Glomerular endothelial cell (primary cell): ENCODE measurements around the gene DGKI. TPM values are rescaled to one million over a fixed set of nuclear protein-coding genes. Genes with fewer than 3 reads are reported as not detected.

Experiments
- DNase-seq: peaks from one replicate; pipeline ENCODE4 v3.0.0-alpha.2; 2011; ENCODE audit warnings: low read depth, low spot score; ENCODE audit errors: extremely low read depth
- total RNA-seq: library from RNA; depleted of rRNA; stranded (reverse); fragments of >200 nt; gene quantifications from 2 replicates; pipeline ENCODE4 v1.2.3, GENCODE V29; 2015

The DGKI gene
- total RNA-seq, 1 donor from 2014 or later = 6.2 TPM

DNA sequence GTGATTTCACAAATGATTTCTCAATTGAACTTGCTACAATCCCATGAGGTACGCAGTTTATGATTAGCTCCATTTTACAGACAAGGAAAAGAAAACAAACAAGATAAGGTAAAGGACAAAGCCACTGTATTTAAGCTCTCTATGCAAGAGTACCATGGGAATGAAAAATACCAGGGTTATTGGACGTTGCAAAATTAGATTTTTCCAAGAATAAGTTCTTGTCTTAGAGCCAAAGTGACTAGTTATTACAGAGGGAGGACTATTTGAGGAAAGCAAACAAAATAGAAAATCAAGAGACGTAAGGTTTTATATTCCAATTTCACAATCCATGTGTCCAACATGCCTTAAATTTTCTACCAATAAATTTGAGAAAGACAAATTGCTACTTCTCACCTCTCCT is 405.3 kb downstream of the DGKI start:
- no peak for DNase-seq

DNA sequence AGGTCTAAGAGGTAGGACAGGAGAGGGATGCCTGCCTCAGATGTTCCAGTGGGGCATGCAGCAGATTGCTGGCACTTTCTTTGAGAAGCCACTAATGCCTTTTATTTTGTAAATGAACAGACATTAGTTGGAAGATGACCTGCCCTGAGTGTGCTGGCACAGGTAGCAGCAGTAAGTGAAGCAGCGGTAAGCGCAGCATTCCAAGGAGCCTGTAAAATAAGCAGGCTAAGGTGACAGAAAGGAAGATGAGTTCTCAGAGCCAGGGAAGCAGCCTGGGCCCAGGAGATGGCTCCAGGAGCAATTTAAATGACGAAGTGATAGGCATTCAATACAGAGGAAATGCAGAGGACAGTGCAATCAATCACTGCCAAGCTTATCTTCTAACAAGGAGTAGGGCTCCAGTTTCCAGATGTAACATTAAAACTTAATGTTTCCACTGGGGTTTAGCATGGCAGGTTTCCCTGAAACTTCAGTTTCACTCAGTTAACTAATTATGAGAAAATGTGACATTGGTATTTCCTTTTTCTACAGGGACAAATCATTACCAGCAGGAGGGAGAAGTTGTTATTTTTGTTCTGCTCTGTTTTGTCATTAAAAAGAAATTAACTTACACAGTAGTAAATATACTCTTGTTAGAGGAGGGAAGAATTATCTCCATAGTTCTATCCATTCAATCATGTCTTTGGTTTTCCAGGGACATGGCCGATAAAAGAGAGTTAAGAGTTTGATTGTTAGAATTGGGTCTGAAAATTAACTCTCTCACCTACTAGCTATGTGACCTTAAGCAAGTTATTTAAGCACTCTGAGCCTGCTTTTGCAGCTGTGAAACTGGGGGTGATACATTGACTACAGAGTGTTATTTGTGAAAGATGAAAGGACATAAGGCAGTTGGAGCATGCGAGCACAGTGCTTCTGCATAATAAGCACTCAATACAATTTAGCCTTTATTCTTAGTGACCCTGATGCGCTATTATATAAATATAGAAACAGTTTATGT is 406.6 kb downstream of the DGKI start:
- DNase-seq = no peak

DNA sequence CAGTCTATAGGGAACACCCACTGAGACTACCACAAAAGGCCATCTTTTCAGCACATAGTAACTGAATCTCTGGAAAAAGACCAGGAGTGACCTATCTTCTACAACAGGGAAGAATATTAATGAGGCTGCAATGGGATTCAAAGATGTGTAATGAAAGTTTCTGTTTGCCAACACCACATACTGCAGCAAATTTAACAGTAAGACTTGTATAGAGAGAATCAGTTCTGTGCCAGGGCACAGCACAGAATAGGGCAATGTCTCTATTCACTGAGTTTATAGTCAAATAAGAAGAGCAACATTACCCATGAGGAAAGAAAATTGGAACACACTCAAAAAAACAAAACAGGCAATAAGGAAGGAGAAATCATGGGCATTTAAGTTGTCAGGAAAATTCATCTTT is 411.8 kb downstream of the DGKI start:
- no peak for DNase-seq

DNA sequence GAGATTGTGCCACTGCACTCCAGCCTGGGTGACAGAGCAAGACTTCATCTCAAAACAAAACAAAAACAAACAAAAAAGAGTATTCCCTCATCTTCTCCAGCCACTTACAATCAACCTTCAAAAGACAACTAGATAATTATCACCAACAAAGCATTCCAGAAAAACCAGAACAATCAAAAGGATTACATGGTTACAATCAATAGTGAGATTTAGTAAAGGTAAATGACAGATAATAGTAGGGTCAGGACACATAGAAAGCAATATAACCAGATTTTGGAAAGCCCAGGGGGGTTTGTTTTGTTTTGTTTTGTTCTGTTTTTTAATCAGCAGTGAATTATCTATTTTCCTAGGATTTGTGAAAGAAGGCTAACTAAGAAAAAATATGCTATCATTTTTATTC is 412.2 kb downstream of the DGKI start:
- DNase-seq = no peak

DNA sequence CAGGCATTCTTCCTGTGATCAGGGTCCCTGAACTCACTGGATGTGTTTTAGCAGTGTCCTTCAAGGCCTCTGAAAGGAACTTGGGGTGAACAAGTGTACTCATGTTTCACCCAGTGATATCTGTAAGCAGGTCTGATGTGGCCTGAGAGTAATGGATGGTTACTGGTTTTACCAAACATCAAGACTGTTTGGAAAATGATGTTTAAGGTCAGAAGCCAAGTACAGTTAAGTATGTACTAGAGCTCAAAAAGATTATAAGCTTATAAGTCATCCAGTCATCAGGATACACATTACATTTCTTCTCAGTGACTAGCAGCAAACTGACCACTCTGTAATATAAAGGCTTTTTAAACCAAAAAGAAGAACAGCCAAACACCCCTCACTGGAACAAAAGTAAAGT is 423.5 kb downstream of the DGKI start:
- DNase-seq = no peak

DNA sequence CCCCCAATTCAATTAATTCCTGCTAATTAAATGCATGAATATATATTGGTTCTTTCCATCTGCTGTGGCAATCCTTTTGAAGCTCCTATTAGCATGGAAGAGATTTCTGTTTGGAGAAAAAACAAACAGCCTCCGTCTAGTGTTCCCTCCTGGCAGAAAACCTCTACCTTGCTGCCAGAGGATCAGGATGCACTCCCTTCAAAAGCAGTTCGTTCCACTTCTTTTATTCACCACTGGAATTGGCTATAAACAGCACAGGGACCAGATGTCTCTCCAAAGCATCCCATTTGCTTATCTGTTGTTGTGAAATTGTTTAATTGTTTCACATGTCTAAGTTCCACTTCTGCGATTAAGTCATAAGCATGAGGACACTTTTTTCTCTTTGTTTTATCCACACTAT is 425.4 kb downstream of the DGKI start:
- no peak for DNase-seq

DNA sequence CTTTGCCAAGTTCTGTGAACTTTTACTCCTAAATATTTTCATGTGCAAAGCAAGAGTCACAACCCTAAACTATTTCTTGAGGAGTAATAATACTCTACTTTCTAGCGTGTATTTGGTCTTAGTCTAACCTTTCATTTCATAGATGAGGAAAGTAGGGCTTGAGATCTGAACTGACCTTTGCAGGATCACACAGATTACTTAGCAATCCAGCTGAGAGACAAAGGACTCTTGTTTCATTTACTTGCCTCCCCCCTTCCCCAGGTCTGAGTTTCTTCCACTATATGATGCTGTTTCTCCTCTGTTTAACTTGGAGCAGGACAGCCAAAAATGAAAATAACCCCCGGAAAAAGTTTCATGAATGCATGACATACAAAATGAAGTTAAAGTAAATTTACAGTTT is 427.9 kb downstream of the DGKI start:
- no peak for DNase-seq

DNA sequence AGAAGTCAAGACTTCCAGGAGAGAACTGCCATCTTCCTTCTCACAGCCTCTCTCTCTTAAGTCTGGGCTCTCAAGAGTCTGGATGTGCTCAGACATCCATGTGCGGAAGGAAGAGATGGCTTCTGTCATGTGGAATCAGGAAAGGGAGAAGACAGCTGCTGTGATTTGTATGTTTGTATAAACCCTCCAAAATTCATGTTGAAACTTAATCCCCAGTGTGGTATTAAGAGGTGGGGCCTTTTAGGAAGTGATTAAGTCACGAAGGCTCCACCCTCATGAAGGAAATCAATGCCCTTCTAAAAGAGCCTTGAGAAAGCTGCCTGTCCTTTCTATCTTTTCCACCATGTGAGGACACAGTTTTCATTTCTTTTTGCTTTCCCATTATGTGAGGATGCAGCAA is 429.3 kb downstream of the DGKI start:
- no peak for DNase-seq

DNA sequence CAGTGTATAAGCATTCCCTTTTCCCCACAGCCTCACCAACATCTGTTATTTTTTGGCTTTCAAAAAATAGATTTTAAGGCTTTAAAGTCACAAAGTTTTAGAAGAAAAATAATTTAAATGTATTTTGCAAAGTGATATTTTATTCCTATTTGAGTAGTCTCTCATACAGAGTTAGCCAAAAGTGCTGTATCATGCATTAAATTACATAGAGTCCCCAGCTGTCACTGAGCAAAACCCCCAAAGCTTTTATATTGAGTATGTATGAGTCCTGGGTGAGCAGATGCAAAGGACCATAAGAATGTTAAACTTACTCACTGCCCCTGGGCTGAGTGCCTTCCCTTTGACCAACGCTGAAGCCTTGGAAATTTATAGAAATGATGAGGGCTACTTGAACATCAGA is 432.9 kb downstream of the DGKI start:
- no peak for DNase-seq

DNA sequence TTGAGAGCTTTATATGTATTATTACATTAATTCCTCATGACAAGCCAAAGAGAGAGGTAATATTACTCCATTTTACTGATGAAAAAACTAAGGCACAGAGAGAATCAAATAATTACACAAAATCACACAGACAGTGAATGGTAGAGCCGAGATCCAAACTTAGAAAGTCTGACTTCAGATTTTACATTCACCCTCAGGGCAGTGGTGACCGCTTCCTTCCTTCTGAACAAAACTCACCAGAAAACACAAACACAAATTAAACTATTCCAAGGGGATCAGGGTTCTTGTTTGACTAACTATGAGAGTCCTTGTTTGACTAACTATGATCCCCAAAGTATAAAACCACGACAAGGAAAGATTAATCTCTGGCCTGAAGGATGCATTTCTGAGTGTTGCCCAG is 435.3 kb downstream of the DGKI start:
- no peak for DNase-seq

DNA sequence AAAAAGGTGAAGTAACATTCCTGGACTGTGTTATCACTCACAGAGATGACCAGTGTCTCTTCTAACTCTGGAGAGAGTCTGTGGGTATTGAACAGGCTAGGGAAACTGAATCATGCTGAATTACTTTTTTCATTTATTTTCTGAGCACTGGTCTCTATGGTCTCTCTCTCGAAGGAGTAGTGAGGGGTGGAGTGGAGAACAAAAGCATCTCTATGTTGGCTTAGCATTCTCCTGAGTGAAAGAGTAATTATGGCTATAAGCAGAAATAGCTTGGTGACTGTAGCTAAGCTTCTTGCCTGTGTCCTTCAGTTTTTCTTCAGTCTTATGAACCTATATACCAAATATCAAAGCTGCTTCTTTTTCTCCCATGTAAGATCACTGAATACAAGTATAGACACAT is 438.6 kb downstream of the DGKI start:
- no peak for DNase-seq

DNA sequence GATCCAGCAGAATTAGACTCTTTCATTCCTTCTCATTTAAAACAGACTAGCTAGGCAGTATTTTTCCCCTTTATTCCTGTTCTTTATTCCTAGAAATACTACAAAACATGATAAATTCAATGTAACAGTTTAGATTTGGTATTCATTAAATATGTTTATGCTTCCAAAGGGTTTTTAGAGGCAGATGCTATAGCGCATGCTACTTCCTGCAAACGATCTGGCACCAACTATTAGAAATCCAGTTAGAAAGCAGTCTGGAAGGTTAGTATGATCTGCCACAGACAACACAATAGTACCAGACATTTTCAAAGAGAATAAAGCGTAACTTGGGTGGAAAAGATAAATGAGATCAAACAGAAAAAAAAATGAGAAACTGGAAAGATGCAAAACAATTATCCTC is 439.7 kb downstream of the DGKI start:
- no peak for DNase-seq

DNA sequence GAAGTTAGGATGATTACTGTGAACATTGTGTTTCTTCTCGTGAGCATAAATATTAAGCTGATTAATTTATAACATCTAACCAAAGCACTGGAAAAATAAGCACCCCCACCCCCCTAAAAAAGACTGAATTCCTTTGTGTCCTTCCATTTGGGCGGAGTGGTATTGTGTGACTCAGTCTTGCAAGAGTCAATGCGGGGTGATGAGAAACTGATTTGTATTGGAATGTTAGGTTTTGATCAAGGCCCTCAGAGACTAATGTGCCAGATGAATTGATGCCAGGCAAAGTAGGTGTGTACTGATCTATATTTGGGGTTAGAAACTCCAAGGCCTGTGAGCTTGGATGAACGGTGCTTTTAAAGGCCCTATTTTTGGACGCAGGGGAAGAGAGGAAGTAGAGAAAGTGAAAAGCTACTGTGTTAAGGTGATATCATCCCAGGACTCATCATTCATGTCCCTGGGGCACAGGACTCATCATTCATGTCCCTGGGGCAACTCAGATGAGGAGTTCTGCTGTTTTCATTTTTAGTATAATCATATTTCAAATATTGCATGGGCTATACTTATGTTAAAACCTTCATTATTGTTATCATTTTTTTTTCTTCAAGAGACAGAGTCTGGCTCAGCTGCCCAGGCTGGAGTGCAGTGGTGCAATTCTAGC is 442.0 kb downstream of the DGKI start:
- no peak for DNase-seq

DNA sequence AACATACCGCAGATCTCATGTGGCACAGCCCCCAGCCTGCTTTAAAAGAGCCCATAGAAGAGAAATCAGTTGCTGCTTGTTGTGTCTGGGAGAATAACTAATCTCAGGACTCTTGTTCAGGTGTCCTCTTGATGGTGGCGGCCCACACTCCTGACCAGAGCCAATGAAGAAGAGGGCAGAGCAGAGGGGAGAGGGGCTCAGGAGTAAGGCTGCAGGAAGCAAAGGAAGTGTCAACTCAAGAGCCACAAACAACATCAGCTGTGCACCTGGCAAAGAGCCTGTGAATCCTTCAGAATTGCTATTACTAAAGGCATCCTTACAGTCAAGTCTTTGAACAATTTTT is 443.4 kb downstream of the DGKI start:
- no peak for DNase-seq

DNA sequence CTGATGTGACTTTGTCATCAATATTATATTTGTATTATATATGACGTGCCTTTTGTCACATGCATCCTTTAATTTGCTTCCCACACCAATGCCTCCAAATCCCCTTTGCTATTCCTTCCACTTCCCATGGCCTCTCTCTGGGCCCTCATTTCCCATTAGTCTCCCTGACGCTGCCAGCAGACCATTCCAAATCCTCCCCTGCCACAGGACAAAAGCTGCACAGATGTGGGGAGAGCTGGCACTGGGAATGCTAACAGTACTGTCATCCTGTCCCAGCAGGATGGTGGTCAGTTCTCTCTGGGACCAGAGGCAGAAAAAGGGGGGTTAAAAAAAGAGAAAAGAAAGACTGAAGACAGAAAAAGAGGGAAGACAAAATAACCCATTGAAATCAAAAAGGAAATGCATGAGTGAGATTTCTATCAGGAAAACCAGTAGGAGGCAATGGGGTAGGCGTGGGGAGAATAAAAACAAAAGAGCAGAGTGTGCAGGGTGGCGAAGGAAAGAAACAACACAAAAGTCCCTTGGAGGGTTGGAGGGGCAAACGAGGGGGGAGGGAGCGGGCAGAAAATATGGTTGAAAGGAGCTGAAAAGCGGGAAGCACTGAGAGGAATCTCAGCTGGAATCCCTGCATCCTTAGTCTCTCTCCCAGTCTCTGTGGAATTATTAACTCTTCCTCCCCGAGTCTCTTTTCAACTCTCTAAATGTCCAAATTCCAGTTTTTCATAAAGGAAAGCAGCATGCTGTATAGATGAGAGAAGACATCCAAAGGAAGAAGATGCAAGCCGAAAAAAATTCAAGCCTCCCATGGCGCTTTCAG is 444.0 kb downstream of the DGKI start:
- DNase-seq = no peak

DNA sequence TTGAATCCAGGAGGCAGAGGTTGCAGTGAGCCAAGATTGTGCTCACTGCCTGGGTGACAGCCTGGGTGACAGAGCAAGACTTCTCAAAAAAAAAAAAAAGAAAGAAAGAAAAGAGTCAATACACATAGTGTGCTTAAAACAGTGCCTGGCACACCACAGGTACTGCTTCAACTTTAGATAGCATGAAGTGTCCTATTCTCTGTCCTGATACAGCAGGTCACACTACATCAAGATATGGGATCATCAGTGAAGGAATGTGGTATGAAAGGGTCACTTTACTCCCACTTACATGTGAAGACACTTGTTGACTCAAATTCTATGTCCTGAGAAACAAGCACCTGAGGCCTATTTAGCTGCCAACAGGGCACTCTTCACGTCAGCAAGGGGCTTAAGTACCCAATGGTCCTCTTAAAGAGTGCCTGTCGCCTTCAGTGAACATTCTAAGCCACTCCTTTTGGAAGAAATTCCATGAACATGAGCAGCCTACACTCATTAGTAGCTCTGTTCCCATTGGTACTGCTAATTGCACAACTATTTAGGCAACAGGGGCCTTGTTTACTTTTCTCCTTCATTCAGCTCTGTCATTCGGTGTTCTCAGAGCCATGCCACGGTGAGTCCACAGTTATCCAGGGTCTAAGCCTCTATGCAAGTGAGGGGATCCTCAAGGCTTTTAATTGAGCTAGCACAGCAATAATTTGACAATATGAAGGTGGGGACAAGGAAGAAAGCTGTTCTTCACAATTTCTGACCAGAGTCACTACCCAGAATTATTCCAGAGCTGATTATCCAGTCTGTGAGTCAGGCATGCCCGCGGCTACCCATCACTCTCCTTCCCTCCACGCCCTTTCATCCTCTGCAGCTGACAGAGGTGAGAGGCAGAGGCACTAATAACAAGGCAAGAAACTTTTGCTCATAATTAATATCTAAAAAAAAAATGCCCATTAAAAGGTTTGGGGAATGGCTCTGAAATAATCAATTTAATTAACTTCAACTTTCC is 446.6 kb downstream of the DGKI start:
- DNase-seq = no peak

DNA sequence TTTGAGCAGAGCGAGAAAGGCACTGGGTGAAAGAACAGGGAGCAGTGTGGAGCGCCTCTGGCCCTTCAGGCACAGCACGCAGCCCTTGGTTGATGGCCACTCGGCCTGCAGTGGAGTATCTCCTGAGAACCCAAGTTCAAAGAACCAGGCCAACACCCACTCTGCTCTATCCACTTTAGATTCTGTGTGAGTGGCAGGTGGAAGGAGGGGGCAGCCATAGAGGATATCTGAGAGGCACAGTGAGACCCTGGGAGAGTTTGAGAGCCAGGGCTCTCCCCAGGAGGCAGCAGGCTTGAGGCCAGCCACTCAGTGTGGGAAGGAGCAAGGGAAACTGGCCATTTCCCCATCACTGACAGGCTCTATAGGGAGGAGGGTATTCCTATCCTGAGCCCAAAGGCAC is 450.7 kb downstream of the DGKI start:
- DNase-seq = no peak

DNA sequence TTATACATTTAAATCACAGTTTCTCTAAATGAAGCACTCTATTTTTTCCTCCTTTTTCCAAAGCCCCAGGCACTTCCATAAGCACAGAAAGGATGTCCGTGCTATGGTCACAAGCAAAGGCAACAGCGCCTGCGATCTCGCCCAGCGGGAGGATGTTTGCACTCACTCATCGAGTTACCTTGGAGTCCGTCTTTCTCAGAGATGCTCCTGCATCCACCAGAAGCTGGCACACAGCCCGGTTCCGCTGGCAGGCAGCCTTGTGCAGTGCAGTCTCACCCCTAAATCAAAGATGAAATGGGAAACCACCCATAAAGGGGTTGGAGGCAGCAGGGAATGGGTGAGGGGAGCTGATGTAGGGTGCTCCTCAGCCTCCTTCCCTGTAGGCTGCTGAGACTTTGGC is 451.4 kb downstream of the DGKI start:
- no peak for DNase-seq

DNA sequence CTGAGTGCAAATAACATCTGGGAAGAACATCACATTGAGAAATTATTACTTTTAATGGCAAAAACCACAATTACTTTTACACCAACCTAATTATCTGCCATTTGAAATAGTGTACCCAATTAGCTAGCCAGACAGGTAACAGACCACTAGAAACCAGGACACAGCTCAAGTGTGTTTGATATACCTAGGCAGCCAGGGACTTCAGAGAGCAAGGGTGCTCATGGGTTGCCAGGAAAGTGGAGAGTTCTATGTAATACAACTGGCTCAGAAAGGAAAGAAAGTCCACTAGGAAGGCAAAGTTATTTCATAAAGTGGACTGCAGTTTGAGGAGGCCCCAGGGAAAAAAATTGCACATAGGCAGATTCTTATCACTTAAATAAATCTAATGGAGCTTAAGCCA is 453.2 kb downstream of the DGKI start:
- DNase-seq = no peak

DNA sequence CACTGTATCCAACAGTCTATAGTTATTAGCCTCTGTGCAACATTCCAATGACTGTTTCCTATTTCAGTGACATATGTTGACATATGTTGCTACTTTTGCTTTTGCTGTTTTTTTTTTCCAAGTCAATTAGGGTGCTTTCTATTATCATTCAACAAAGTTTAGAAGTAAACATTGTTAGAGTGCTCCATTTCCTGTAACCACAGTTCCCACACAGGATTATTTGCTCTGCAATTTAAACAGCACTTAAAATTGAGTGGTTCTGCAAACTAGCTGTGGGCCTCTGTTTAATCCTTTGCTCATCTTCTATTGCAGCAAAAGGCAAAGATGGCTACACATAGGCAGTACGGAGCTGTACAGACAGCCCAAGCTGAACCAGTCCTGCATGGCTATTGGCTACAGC is 456.7 kb downstream of the DGKI start:
- no peak for DNase-seq
